HG02763 (cell line): ENCODE results near the gene EPHB1.
"Not testable (repeated sequence)": the region's sequence is repeated elsewhere in the genome, so short reads cannot be mapped to it uniquely, and the experiment has no call there.

Source experiments
- ATAC-seq: cut with Tn5 transposase; IDR thresholded peaks from one replicate; pipeline ENCODE4 v1.9.1; 2021; ENCODE audit warnings: mild to moderate bottlenecking, moderate library complexity; ENCODE audit not compliant: unreplicated experiment

Gene EPHB1

GRCh38 chr3:134934933-134935332 lies 139.9 kb downstream of the EPHB1 start:
- ATAC-seq = no peak

GRCh38 chr3:134937256-134938028 lies 142.4 kb downstream of the EPHB1 start:
- ATAC-seq = no peak

- no peak for ATAC-seq
These were observed 143.0 kb downstream of the EPHB1 start for GRCh38 chr3:134938029-134938525.

- ATAC-seq = no peak
These were observed 144.9 kb downstream of the EPHB1 start for GRCh38 chr3:134939978-134940377.

GRCh38 chr3:134941820-134942219 lies 146.8 kb downstream of the EPHB1 start:
- ATAC-seq = no peak

- ATAC-seq = no peak
These were observed 149.4 kb downstream of the EPHB1 start for GRCh38 chr3:134944429-134944828.

GRCh38 chr3:134949150-134949549 lies 154.1 kb downstream of the EPHB1 start:
- ATAC-seq = no peak

- no peak for ATAC-seq
These were observed 157.3 kb downstream of the EPHB1 start for GRCh38 chr3:134952371-134952770.

- ATAC-seq = peak; percentile 19
These were observed 160.8 kb downstream of the EPHB1 start for GRCh38 chr3:134955874-134956273.

GRCh38 chr3:134956395-134956794 lies 161.3 kb downstream of the EPHB1 start:
- peak; percentile 75 for ATAC-seq

- peak; percentile 6 for ATAC-seq
These were observed 161.8 kb downstream of the EPHB1 start for GRCh38 chr3:134956844-134957243.

- no peak for ATAC-seq
These were observed 164.5 kb downstream of the EPHB1 start for GRCh38 chr3:134959516-134959915.

- ATAC-seq = no peak
These were observed 169.2 kb downstream of the EPHB1 start for GRCh38 chr3:134964226-134964625.

GRCh38 chr3:134965865-134966481 lies 170.9 kb downstream of the EPHB1 start:
- no peak for ATAC-seq

- ATAC-seq = no peak
These were observed 175.8 kb downstream of the EPHB1 start for GRCh38 chr3:134970895-134971294.

- ATAC-seq = no peak
These were observed 176.2 kb downstream of the EPHB1 start for GRCh38 chr3:134971306-134971705.

GRCh38 chr3:134971907-134972306 lies 176.8 kb downstream of the EPHB1 start:
- not testable (repeated sequence) for ATAC-seq

GRCh38 chr3:134972836-134973455 lies 177.9 kb downstream of the EPHB1 start:
- ATAC-seq = no peak

GRCh38 chr3:134974624-134975023 lies 179.6 kb downstream of the EPHB1 start:
- ATAC-seq = no peak

GRCh38 chr3:134976948-134977347 lies 181.9 kb downstream of the EPHB1 start:
- no peak for ATAC-seq

GRCh38 chr3:134978658-134979057 lies 183.6 kb downstream of the EPHB1 start:
- ATAC-seq = no peak
